GM23338 (cell line): ENCODE measurements around the gene CCDC183. TPM values are rescaled to one million over a fixed set of nuclear protein-coding genes. Genes with fewer than 3 reads are reported as not detected.

Source experiments
- ATAC-seq: fragments of 200-7000 bp; cut with Tn5 transposase; 3 replicates; pipeline ENCODE4 v1.9.1; 2020
- DNase-seq: peaks from one replicate; pipeline ENCODE4 v3.0.0-alpha.2; 2015; ENCODE audit warnings: low spot score
- H2AFZ ChIP-seq: fragments of 200-600 bp; sonication (generic); 2 replicates; pipeline ENCODE4 v1.8.0; 2016; ENCODE audit warnings: antibody characterized with exemption, mild to moderate bottlenecking, moderate library complexity
- H3F3A ChIP-seq: fragments of 200-600 bp; sonication (generic); replicated peaks from 2 replicates; pipeline ENCODE4 v1.8.0; 2017; ENCODE audit warnings: antibody characterized with exemption, mixed run types, low read depth
- H3K27ac ChIP-seq: fragments of 200-600 bp; sonication (generic); 2 replicates; pipeline ENCODE4 v1.6.1; 2016; ENCODE audit warnings: low read depth
- H3K27me3 ChIP-seq: fragments of 200-600 bp; sonication (generic); 2 replicates; pipeline ENCODE4 v1.8.0; 2016; ENCODE audit warnings: mild to moderate bottlenecking, mixed run types, moderate library complexity; ENCODE audit not compliant: insufficient read depth
- H3K36me3 ChIP-seq: fragments of 200-600 bp; sonication (generic); 2 replicates; pipeline ENCODE4 v1.8.0; 2016; ENCODE audit warnings: mild to moderate bottlenecking; ENCODE audit not compliant: insufficient read depth
- H3K4me1 ChIP-seq: fragments of 200-600 bp; sonication (generic); 2 replicates; pipeline ENCODE4 v1.8.0; 2016; ENCODE audit warnings: mild to moderate bottlenecking, moderate library complexity; ENCODE audit not compliant: insufficient read depth
- H3K4me2 ChIP-seq: fragments of 200-600 bp; sonication (generic); 2 replicates; pipeline ENCODE4 v1.7.1; 2017; ENCODE audit warnings: mixed run types
- H3K4me3 ChIP-seq: fragments of 200-600 bp; sonication (generic); 2 replicates; pipeline ENCODE4 v1.6.1; 2016; ENCODE audit warnings: mixed run types
- H3K79me2 ChIP-seq: fragments of 200-600 bp; sonication (generic); replicated peaks from 2 replicates; pipeline ENCODE4 v1.8.0; 2017; ENCODE audit warnings: mild to moderate bottlenecking; ENCODE audit not compliant: insufficient read depth
- H3K9me2 ChIP-seq: fragments of 200-600 bp; sonication (generic); 2 replicates; pipeline ENCODE4 v1.8.0; 2017; ENCODE audit not compliant: insufficient read depth
- H4K20me1 ChIP-seq: fragments of 200-600 bp; sonication (generic); replicated peaks from 2 replicates; pipeline ENCODE4 v1.8.0; 2017; ENCODE audit warnings: mild to moderate bottlenecking; ENCODE audit not compliant: insufficient read depth
- H3K27ac Mint-ChIP-seq: 2 replicates; pipeline ENCODE4 v1.8.0; 2020; ENCODE audit warnings: inconsistent platforms, mild to moderate bottlenecking, moderate library complexity, mixed read lengths
- H3K27me3 Mint-ChIP-seq: 3 replicates; pipeline ENCODE4 v1.8.0; 2022; ENCODE audit warnings: low read depth, mild to moderate bottlenecking, moderate library complexity, mixed read lengths, inconsistent platforms; ENCODE audit not compliant: insufficient read depth, poor library complexity
- H3K36me3 Mint-ChIP-seq: 3 replicates; pipeline ENCODE4 v1.8.0; 2021; ENCODE audit warnings: low read depth, mild to moderate bottlenecking, inconsistent platforms, moderate library complexity, mixed read lengths
- H3K4me1 Mint-ChIP-seq: 3 replicates; pipeline ENCODE4 v1.8.0; 2020; ENCODE audit warnings: mild to moderate bottlenecking, inconsistent platforms, mixed read lengths
- H3K4me3 Mint-ChIP-seq: 3 replicates; pipeline ENCODE4 v1.8.0; 2021; ENCODE audit warnings: moderate library complexity, mild to moderate bottlenecking, inconsistent platforms, mixed read lengths
- H3K9me3 Mint-ChIP-seq: 3 replicates; pipeline ENCODE4 v1.8.0; 2020; ENCODE audit warnings: moderate library complexity, mild to moderate bottlenecking, inconsistent platforms, mixed read lengths
- CREB1 ChIP-seq: fragments of 250-450 bp; sonication (Bioruptor Pico); IDR thresholded peaks from 2 replicates; pipeline ENCODE4 v1.5.0; 2020; ENCODE audit warnings: low read depth, mild to moderate bottlenecking, moderate library complexity
- EZH2 ChIP-seq: fragments of 200-600 bp; sonication (generic); IDR thresholded peaks from one replicate; pipeline ENCODE4 v1.8.0; 2017; ENCODE audit warnings: antibody characterized with exemption, mild to moderate bottlenecking, low read depth; ENCODE audit not compliant: unreplicated experiment
- EZH2phosphoT487 ChIP-seq: fragments of 200-600 bp; sonication (generic); IDR thresholded peaks from one replicate; pipeline ENCODE4 v1.8.1; 2018; ENCODE audit warnings: antibody characterized with exemption; ENCODE audit not compliant: unreplicated experiment
- JUNB ChIP-seq: IDR thresholded peaks from one replicate; pipeline ENCODE4 v1.6.1; 2016; ENCODE audit warnings: antibody characterized with exemption; ENCODE audit not compliant: unreplicated experiment
- NANOG ChIP-seq: IDR thresholded peaks from 2 replicates; pipeline ENCODE4 v1.6.1; 2016; ENCODE audit warnings: antibody characterized with exemption, borderline replicate concordance
- POLR2AphosphoS5 ChIP-seq: IDR thresholded peaks from 2 replicates; pipeline ENCODE4 v1.6.1; 2016; ENCODE audit warnings: antibody characterized with exemption, low read depth
- STAT1 ChIP-seq: IDR thresholded peaks from one replicate; pipeline ENCODE4 v1.6.1; 2016; ENCODE audit warnings: antibody characterized with exemption; ENCODE audit not compliant: unreplicated experiment
- ZNF114 ChIP-seq: fragments of 250-450 bp; sonication (Bioruptor Pico); IDR thresholded peaks from 2 replicates; pipeline ENCODE4 v1.5.0; 2020; ENCODE audit warnings: mild to moderate bottlenecking, moderate library complexity
- ZNF331 ChIP-seq: fragments of 250-450 bp; sonication (Bioruptor Pico); IDR thresholded peaks from 2 replicates; pipeline ENCODE4 v1.5.0; 2020; ENCODE audit warnings: low read depth, mild to moderate bottlenecking, moderate library complexity
- polyA plus RNA-seq: library from polyadenylated mRNA; unstranded; fragments of >200 nt; fragmentation: Nextera tagmentation; extraction: Ambion mirVana; gene quantifications from 2 replicates; pipeline ENCODE4 v1.2.1, GENCODE V29; 2016
- total RNA-seq: library from RNA; depleted of rRNA; stranded (reverse); fragments of >200 nt; shearing (Covaris generic); gene quantifications from 2 replicates; pipeline ENCODE4 v1.2.3, GENCODE V29; 2014
- TF ChIP-seq, protein P1 (sequence below), 2 experiments: fragments of 200-600 bp in 1 of 2; sonication (generic) in 1 of 2; conservative IDR thresholded peaks; 2 replicates each; pipeline versions ENCODE4 v1.5.1 to v1.6.1; 2016 to 2017; ENCODE audit warnings: antibody characterized with exemption in 2 of 2, low read depth in 2 of 2, mild to moderate bottlenecking in 2 of 2, moderate library complexity in 1 of 2
- TF ChIP-seq, protein P2 (sequence below): IDR thresholded peaks from 2 replicates; pipeline ENCODE4 v1.6.1; 2016; ENCODE audit warnings: antibody characterized with exemption
- TF ChIP-seq, protein P3 (sequence below): fragments of 250-450 bp; sonication (Bioruptor Pico); IDR thresholded peaks from 2 replicates; pipeline ENCODE4 v1.5.0; 2020; ENCODE audit warnings: mild to moderate bottlenecking, moderate library complexity
- TF ChIP-seq, protein P4 (sequence below): IDR thresholded peaks from one replicate; pipeline ENCODE4 v1.6.1; 2018; ENCODE audit warnings: antibody characterized with exemption; ENCODE audit not compliant: unreplicated experiment

Gene CCDC183
- total and polyA plus RNA-seq, 2 experiments from 2014 or later = 1.1 to 1.2 TPM

DNA sequence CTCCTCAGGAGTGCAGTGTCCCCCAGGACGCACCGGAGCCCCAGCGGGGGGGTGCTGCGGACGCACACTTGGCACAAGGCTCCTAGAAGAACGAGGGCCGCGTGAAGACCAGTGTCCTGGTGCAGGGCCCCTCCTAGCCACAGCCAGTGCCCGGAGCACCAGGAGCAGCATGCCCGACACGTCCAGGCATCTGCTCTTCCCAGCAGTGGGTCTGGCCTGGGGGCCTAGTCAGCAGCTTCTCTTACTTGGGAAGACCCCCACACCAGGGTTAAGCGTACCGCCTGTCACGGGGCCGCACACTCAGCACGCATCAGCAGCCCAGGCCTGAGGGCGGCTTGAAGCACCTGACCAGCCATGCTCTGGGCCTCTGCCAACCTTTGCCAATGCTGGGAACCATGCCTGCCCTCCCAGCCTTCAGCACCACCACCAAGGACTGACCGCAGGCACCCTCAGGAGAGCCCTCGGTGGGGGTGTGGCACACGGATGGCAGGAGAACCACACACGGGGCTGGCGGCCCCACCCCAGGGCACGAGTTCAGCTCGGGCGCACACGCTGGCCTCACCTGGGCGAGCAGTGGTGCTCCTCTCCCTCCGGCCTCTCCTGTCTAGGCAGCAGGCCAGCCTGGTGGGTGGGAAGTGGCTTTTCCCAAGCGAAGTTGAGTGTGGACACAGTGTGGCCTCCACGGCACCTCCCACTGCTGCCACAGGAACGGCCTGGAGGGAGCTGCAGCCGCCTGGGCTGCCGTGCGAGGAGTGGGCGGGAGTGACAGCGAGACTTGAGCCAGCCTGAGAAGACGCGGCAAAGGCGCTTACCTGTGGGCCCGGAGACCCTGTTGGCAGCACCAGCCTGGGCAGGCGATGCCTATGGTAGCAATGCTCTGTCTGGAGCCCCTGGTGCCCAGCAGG, 34.1 kb downstream of the CCDC183 start:
- DNase-seq (no peak), ATAC-seq (no peak)
- peaks cover 6% of the 10 kb centered on the region; the same call in 1 of the 2 replicates for H4K20me1 ChIP-seq
- H2AFZ ChIP-seq = no peak overlapping the region
- Mint-ChIP-seq H3K4me3 (no peak overlapping the region), H3K27ac (no peak overlapping the region), H3K4me1 (no peaks in the 10 kb centered on the region), H3K36me3 (peaks cover 38% of the 10 kb centered on the region), H3K27me3 (peaks cover 9% of the 10 kb centered on the region), H3K9me3 (no peaks in the 10 kb centered on the region; the same call in 2 of the 3 replicates)
- no peaks in the 10 kb centered on the region for H3K27me3 ChIP-seq
- H3K4me2 ChIP-seq = no peak overlapping the region
- H3K9me2 ChIP-seq = no peaks in the 10 kb centered on the region
- no peaks in the 10 kb centered on the region for H3K4me1 ChIP-seq
- TF ChIP-seq ZNF331 (no peak), EZH2phosphoT487 (no peak), ZNF114 (CRISPR knock-in tag) (no peak), POLR2AphosphoS5 (no peak), JUNB (no peak), STAT1 (no peak), CREB1 (no peak), EZH2 (no peak), NANOG (no peak)
- TF ChIP-seq, protein P1, sequence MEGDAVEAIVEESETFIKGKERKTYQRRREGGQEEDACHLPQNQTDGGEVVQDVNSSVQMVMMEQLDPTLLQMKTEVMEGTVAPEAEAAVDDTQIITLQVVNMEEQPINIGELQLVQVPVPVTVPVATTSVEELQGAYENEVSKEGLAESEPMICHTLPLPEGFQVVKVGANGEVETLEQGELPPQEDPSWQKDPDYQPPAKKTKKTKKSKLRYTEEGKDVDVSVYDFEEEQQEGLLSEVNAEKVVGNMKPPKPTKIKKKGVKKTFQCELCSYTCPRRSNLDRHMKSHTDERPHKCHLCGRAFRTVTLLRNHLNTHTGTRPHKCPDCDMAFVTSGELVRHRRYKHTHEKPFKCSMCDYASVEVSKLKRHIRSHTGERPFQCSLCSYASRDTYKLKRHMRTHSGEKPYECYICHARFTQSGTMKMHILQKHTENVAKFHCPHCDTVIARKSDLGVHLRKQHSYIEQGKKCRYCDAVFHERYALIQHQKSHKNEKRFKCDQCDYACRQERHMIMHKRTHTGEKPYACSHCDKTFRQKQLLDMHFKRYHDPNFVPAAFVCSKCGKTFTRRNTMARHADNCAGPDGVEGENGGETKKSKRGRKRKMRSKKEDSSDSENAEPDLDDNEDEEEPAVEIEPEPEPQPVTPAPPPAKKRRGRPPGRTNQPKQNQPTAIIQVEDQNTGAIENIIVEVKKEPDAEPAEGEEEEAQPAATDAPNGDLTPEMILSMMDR (conservative IDR thresholded peaks at IDR 0.05; ENCODE audit: low read depth in 2 of 2) = no peak
- TF ChIP-seq, protein P2, sequence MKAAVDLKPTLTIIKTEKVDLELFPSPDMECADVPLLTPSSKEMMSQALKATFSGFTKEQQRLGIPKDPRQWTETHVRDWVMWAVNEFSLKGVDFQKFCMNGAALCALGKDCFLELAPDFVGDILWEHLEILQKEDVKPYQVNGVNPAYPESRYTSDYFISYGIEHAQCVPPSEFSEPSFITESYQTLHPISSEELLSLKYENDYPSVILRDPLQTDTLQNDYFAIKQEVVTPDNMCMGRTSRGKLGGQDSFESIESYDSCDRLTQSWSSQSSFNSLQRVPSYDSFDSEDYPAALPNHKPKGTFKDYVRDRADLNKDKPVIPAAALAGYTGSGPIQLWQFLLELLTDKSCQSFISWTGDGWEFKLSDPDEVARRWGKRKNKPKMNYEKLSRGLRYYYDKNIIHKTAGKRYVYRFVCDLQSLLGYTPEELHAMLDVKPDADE = no peak
- TF ChIP-seq, protein P3, sequence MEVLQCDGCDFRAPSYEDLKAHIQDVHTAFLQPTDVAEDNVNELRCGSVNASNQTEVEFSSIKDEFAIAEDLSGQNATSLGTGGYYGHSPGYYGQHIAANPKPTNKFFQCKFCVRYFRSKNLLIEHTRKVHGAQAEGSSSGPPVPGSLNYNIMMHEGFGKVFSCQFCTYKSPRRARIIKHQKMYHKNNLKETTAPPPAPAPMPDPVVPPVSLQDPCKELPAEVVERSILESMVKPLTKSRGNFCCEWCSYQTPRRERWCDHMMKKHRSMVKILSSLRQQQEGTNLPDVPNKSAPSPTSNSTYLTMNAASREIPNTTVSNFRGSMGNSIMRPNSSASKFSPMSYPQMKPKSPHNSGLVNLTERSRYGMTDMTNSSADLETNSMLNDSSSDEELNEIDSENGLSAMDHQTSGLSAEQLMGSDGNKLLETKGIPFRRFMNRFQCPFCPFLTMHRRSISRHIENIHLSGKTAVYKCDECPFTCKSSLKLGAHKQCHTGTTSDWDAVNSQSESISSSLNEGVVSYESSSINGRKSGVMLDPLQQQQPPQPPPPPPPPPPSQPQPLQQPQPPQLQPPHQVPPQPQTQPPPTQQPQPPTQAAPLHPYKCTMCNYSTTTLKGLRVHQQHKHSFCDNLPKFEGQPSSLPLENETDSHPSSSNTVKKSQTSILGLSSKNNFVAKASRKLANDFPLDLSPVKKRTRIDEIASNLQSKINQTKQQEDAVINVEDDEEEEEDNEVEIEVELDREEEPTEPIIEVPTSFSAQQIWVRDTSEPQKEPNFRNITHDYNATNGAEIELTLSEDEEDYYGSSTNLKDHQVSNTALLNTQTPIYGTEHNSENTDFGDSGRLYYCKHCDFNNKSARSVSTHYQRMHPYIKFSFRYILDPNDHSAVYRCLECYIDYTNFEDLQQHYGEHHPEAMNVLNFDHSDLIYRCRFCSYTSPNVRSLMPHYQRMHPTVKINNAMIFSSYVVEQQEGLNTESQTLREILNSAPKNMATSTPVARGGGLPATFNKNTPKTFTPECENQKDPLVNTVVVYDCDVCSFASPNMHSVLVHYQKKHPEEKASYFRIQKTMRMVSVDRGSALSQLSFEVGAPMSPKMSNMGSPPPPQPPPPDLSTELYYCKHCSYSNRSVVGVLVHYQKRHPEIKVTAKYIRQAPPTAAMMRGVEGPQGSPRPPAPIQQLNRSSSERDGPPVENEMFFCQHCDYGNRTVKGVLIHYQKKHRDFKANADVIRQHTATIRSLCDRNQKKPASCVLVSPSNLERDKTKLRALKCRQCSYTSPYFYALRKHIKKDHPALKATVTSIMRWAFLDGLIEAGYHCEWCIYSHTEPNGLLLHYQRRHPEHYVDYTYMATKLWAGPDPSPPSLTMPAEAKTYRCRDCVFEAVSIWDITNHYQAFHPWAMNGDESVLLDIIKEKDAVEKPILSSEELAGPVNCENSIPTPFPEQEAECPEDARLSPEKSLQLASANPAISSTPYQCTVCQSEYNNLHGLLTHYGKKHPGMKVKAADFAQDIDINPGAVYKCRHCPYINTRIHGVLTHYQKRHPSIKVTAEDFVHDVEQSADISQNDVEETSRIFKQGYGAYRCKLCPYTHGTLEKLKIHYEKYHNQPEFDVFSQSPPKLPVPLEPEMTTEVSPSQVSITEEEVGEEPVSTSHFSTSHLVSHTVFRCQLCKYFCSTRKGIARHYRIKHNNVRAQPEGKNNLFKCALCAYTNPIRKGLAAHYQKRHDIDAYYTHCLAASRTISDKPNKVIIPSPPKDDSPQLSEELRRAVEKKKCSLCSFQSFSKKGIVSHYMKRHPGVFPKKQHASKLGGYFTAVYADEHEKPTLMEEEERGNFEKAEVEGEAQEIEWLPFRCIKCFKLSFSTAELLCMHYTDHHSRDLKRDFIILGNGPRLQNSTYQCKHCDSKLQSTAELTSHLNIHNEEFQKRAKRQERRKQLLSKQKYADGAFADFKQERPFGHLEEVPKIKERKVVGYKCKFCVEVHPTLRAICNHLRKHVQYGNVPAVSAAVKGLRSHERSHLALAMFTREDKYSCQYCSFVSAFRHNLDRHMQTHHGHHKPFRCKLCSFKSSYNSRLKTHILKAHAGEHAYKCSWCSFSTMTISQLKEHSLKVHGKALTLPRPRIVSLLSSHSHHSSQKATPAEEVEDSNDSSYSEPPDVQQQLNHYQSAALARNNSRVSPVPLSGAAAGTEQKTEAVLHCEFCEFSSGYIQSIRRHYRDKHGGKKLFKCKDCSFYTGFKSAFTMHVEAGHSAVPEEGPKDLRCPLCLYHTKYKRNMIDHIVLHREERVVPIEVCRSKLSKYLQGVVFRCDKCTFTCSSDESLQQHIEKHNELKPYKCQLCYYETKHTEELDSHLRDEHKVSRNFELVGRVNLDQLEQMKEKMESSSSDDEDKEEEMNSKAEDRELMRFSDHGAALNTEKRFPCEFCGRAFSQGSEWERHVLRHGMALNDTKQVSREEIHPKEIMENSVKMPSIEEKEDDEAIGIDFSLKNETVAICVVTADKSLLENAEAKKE (CRISPR knock-in tag) = no peak
- TF ChIP-seq, protein P4, sequence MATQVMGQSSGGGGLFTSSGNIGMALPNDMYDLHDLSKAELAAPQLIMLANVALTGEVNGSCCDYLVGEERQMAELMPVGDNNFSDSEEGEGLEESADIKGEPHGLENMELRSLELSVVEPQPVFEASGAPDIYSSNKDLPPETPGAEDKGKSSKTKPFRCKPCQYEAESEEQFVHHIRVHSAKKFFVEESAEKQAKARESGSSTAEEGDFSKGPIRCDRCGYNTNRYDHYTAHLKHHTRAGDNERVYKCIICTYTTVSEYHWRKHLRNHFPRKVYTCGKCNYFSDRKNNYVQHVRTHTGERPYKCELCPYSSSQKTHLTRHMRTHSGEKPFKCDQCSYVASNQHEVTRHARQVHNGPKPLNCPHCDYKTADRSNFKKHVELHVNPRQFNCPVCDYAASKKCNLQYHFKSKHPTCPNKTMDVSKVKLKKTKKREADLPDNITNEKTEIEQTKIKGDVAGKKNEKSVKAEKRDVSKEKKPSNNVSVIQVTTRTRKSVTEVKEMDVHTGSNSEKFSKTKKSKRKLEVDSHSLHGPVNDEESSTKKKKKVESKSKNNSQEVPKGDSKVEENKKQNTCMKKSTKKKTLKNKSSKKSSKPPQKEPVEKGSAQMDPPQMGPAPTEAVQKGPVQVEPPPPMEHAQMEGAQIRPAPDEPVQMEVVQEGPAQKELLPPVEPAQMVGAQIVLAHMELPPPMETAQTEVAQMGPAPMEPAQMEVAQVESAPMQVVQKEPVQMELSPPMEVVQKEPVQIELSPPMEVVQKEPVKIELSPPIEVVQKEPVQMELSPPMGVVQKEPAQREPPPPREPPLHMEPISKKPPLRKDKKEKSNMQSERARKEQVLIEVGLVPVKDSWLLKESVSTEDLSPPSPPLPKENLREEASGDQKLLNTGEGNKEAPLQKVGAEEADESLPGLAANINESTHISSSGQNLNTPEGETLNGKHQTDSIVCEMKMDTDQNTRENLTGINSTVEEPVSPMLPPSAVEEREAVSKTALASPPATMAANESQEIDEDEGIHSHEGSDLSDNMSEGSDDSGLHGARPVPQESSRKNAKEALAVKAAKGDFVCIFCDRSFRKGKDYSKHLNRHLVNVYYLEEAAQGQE = no peak
- H3K27ac ChIP-seq = no peak overlapping the region
- H3K36me3 ChIP-seq = no peaks in the 10 kb centered on the region
- no peak overlapping the region for H3K4me3 ChIP-seq
- H3K79me2 ChIP-seq = no peaks in the 10 kb centered on the region
- peaks cover 5% of the 10 kb centered on the region; the same call in 1 of the 2 replicates for H3F3A ChIP-seq
